HepG2 (cell line): ENCODE data around the gene BCKDHA. TPM values are rescaled to one million over a fixed set of nuclear protein-coding genes. Genes with fewer than 3 reads are reported as not detected.

Source experiments
- ATAC-seq: fragments of 200-7000 bp; cut with Tn5 transposase; 3 replicates; pipeline ENCODE4 v1.9.1; 2020; ENCODE audit warnings: mild to moderate bottlenecking, moderate library complexity
- BruUV-seq: library from RNA; stranded (reverse); fragments of 400-500 nt; replicated peaks from 2 replicates; lab custom pipeline; 2021; lab: Mats Ljungman, UMichigan
- CTCF ChIA-PET: fragments of 300-600 bp; formaldehyde crosslinking; extraction: SDS; loops from one replicate; lab custom pipeline; 2021; ENCODE audit warnings: low total read pairs, inconsistent platforms, low intra/inter-chr PET ratio; lab: Yijun Ruan, JAX
- POLR2A ChIA-PET: fragments of 350-600 bp; sonication (Branson Sonifier 250); formaldehyde crosslinking; loops from one replicate; lab custom pipeline; 2020; ENCODE audit warnings: antibody characterized with exemption, inconsistent platforms; lab: Yijun Ruan, JAX
- DNase-seq: peaks from one replicate; pipeline ENCODE4 v3.0.0-alpha.2; 2015; ENCODE audit warnings: low spot score
- FAIRE-seq: peaks from 3 replicates; lab custom pipeline; 2011; peaks lifted over from hg19 to GRCh38; lab: Jason Lieb, UNC
- H2AFZ ChIP-seq: one replicate; pipeline ENCODE4 v1.6.1; 2011; ENCODE audit warnings: low read length, inconsistent platforms
- H3K27ac ChIP-seq: fragments of 300-600 bp; 3 replicates; pipeline ENCODE4 v1.8.0; 2011; ENCODE audit warnings: mixed run types, mild to moderate bottlenecking, mixed read lengths, low read length, inconsistent platforms; ENCODE audit not compliant: insufficient read depth; ENCODE audit errors: extremely low read length
- H3K27me3 ChIP-seq, 2 experiments: fragments of 200-600 bp in 1 of 2; 2 replicates in 1 of 2; 3 replicates in 1 of 2; pipeline versions ENCODE4 v1.6.0 to v1.8.0; 2011; ENCODE audit warnings: low read length in 2 of 2, mild to moderate bottlenecking in 2 of 2, moderate library complexity in 2 of 2, inconsistent platforms in 1 of 2; ENCODE audit not compliant: insufficient read depth in 2 of 2, control insufficient read depth in 1 of 2
- H3K36me3 ChIP-seq, 2 experiments: fragments of 200-600 bp in 1 of 2; replicated peaks in 1 of 2; 2 replicates in 1 of 2; 3 replicates in 1 of 2; pipeline versions ENCODE4 v1.5.1 to v1.8.0; 2011; ENCODE audit warnings: low read length in 2 of 2, inconsistent platforms in 1 of 2; ENCODE audit not compliant: insufficient read depth in 2 of 2, control insufficient read depth in 1 of 2
- H3K4me1 ChIP-seq: 2 replicates; pipeline ENCODE4 v1.5.1; 2012; ENCODE audit warnings: low read length, inconsistent platforms; ENCODE audit not compliant: insufficient read depth
- H3K4me2 ChIP-seq: 2 replicates; pipeline ENCODE4 v1.6.0; 2011; ENCODE audit warnings: low read depth, low read length, inconsistent platforms
- H3K4me3 ChIP-seq, 3 experiments: fragments of 200-600 bp in 1 of 3; sonication (generic), shearing (Covaris generic) in 1 of 3; replicated peaks in 1 of 3; 2 replicates each; pipeline ENCODE4 v1.5.1; 2011 to 2016; ENCODE audit warnings: low read length in 3 of 3, inconsistent platforms in 2 of 3, low read depth in 2 of 3, mild to moderate bottlenecking in 2 of 3, control low read depth in 1 of 3, mixed read lengths in 1 of 3; ENCODE audit not compliant: insufficient read depth in 1 of 3
- H3K79me2 ChIP-seq: one replicate; pipeline ENCODE4 v1.6.1; 2011; ENCODE audit warnings: low read length, inconsistent platforms; ENCODE audit not compliant: insufficient read depth
- H3K9ac ChIP-seq: 2 replicates; pipeline ENCODE4 v1.6.0; 2011; ENCODE audit warnings: mild to moderate bottlenecking, low read depth, low read length, inconsistent platforms; ENCODE audit not compliant: insufficient read depth
- H3K9me3 ChIP-seq: 2 replicates; pipeline ENCODE4 v1.5.1; 2012; ENCODE audit warnings: mild to moderate bottlenecking, low read length
- H4K20me1 ChIP-seq: 2 replicates; pipeline ENCODE4 v1.6.0; 2011; ENCODE audit warnings: inconsistent platforms, mild to moderate bottlenecking, low read length, moderate library complexity; ENCODE audit not compliant: insufficient read depth
- AGO2 ChIP-seq: fragments of 200-400 bp; formaldehyde crosslinking; optimal IDR thresholded peaks from 2 replicates; pipeline ENCODE3; 2017; ENCODE audit warnings: mild to moderate bottlenecking, low read depth, low read length, moderate library complexity
- ESRRA ChIP-seq: sonication (generic); formaldehyde crosslinking; IDR thresholded peaks from 2 replicates; pipeline ENCODE4 v1.5.1; 2020; ENCODE audit warnings: mild to moderate bottlenecking, low read depth, missing genetic modification reagents
- SMARCE1 ChIP-seq: fragments of 450-650 bp; IDR thresholded peaks from 2 replicates; pipeline ENCODE4 v1.6.1; 2017; ENCODE audit warnings: borderline replicate concordance
- ZNF512 ChIP-seq: sonication (generic); formaldehyde crosslinking; IDR thresholded peaks from 2 replicates; pipeline ENCODE4 v1.4.0; 2020; ENCODE audit warnings: mild to moderate bottlenecking, missing genetic modification reagents
- ZNF567 ChIP-seq: sonication (generic); formaldehyde crosslinking; IDR thresholded peaks from 2 replicates; pipeline ENCODE4 v1.8.1; 2023; ENCODE audit warnings: mild to moderate bottlenecking, missing genetic modification reagents, borderline replicate concordance
- WGBS: methylation state at CpG from one replicate; pipeline ENCODE4 v1.1.6; 2017; ENCODE audit warnings: low lambda C conversion rate; 5-methylcytosine and 5-hydroxymethylcytosine counted together
- in situ Hi-C: cut with HindIII; loops from 2 replicates; pipeline ENCODE4 v1.10.0; 2017; ENCODE audit warnings: low pct_unique_long_range_greater_than_20kb; ENCODE audit not compliant: extremely low pct_ligation_motif_present
- intact Hi-C: fragments of 100-400 bp; cut with micrococcal nuclease; formaldehyde crosslinking; loops from one replicate; pipeline ENCODE4 v1.10.0; 2022; ENCODE audit not compliant: unreplicated experiment
- polyA plus RNA-seq, 8 experiments: library from polyadenylated mRNA; depleted of rRNA in 3 of 8; stranded (reverse) in 7 of 8; unstranded in 1 of 8; fragments of >200 nt; fragmentation: Illumina TruSeq in 4 of 8; extraction: Trizol in 4 of 8; gene quantifications; 2 replicates each; pipeline versions ENCODE4 v1.2.1 to v1.2.3, GENCODE V29; 2011 to 2016; ENCODE audit warnings: low read depth in 4 of 8, missing spikeins in 1 of 8, mixed read lengths in 1 of 8; ENCODE audit not compliant: insufficient read depth in 1 of 8
- total RNA-seq, 5 experiments: library from RNA; depleted of rRNA; stranded (reverse); fragments of >200 nt; fragmentation: Illumina TruSeq; extraction: Trizol; gene quantifications; 2 replicates each; pipeline ENCODE4 v1.2.3, GENCODE V29; 2016; ENCODE audit warnings: low read depth in 1 of 5

BCKDHA gene
- total and polyA plus RNA-seq, 2 of the 13 experiments (the other 11 are each of a cell fraction or from before 2014, with no cell fraction given), result 11.8 to 31.5 TPM

GRCh38 chr19:41384351-41384750 is 13.3 kb upstream of the BCKDHA start:
- Histone ChIP-seq H3K27me3 (no peaks in the 10 kb centered on the region), H3K9me3 (no peaks in the 10 kb centered on the region), H3K36me3 (peaks cover 7 to 11% of the 10 kb centered on the region in 2 experiments; a peak in 2 of 5 replicates), H3K79me2 (no peaks in the 10 kb centered on the region), H3K4me1 (peaks cover 9% of the 10 kb centered on the region; the same call in 1 of the 2 replicates), H3K4me2 (no peak overlapping the region), H2AFZ (no peak overlapping the region), H3K27ac (no peak overlapping the region), H4K20me1 (no peaks in the 10 kb centered on the region), H3K4me3 (no peak overlapping the region), H3K9ac (no peak overlapping the region)
- CTCF ChIA-PET, result no interaction called here
- no peak for FAIRE-seq
- BruUV-seq, result no TSS peak
- POLR2A ChIA-PET, result no interaction called here
- DNase-seq, result no peak
- no peak for TF ChIP-seq ZNF512 (CRISPR knock-in tag)
- intact Hi-C loops (no loop called here), in situ Hi-C loops (no loop called here)
- no peak for ATAC-seq
- 100% methylated on average over 4 of the region's 5 CpGs for WGBS

GRCh38 chr19:41386442-41386841 is 11.2 kb upstream of the BCKDHA start:
- ATAC-seq (no peak), FAIRE-seq (no peak), DNase-seq (no peak)
- Histone ChIP-seq H3K36me3 (peaks cover 16 to 29% of the 10 kb centered on the region in 2 experiments; a peak in 4 of 5 replicates), H3K9me3 (no peaks in the 10 kb centered on the region), H3K27me3 (no peaks in the 10 kb centered on the region), H3K4me1 (peaks cover 9% of the 10 kb centered on the region; the same call in 1 of the 2 replicates), H3K27ac (no peak overlapping the region), H4K20me1 (no peaks in the 10 kb centered on the region), H3K79me2 (no peaks in the 10 kb centered on the region), H2AFZ (no peak overlapping the region), H3K4me2 (no peak overlapping the region), H3K9ac (no peak overlapping the region), H3K4me3 (no peak overlapping the region)
- ChIA-PET POLR2A (no interaction called here), CTCF (no interaction called here)
- intact Hi-C loops (no loop called here), in situ Hi-C loops (no loop called here)
- no TSS peak for BruUV-seq
- TF ChIP-seq SMARCE1, result no peak
- TF ChIP-seq AGO2, result peak; percentile 19
- TF ChIP-seq ZNF567, result no peak
- TF ChIP-seq ESRRA, result no peak
- WGBS, result 91% methylated on average over 9 of the region's 13 CpGs
